GM21737 (cell line): Measurements from ENCODE around the gene NEDD4.
A peak's percentile ranks its signal among the peaks of the same experiment; 100 is the strongest.
"Not testable (repeated sequence)": the region's sequence is repeated elsewhere in the genome, so short reads cannot be mapped to it uniquely, and the experiment has no call there.

Experiments
- ATAC-seq: cut with Tn5 transposase; IDR thresholded peaks from one replicate; pipeline ENCODE4 v1.9.1; 2021; ENCODE audit warnings: mild to moderate bottlenecking, moderate library complexity; ENCODE audit not compliant: unreplicated experiment

Gene NEDD4

DNA sequence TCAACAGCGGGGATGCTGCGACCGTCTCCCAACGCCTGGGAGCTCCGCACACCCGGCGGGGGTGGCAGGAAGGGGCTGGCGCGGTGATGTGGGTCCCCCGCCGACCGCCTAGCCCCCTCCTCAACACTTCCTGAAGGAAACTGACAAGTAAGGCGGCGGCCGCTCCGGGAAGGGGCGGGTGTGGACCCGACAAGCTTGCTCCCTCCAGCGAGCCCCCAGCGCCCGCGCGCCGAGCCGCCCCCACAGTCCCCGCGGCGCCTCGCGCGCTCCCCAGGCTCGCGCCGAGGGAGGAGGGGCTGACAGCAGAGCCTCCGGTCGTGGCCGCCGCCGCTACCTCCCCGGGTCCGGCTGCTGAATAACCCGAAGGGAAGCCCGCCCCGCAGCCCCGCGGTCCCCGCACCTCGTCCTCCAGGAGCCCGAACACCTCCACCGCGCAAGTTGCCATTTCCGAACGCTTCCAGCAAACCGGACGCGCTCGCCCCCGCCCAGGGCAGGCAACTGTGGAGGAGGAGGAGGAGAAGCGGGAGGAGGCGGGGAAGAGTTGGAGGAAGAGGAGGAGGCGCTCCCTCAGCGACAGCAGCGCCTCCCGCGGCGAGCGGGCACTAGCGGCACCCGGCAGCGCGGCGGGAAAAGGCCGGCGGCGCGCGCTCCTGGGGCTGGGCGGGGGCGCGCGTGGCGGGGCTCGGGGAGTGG lies at the start of gene NEDD4:
Gene NEDD4 (minus strand): TSS at position 502 of the 693 bp plus-strand sequence. CDS start 57 bp downstream, at position 445.
- ATAC-seq: peak; percentile 86

DNA sequence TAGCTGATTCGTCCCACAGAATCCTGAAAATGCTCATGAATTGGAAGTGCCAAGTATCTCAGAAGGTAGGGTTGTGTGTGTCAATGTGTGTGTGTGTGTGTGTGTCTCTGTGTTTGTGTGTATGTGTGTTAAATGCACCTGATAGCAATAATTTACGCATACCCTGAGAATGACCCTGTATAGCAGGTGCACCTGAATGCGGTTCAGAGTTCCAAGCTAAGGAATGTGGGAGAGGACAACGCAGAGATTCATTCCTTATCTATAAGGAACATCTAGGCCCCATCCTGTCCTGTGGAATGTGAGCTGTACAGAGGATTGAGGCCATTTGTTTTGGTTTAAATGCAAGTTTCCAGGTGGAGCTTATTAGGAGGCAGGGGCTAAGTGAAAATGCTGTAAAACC lies 49.1 kb upstream of the NEDD4 start:
- no peak for ATAC-seq

DNA sequence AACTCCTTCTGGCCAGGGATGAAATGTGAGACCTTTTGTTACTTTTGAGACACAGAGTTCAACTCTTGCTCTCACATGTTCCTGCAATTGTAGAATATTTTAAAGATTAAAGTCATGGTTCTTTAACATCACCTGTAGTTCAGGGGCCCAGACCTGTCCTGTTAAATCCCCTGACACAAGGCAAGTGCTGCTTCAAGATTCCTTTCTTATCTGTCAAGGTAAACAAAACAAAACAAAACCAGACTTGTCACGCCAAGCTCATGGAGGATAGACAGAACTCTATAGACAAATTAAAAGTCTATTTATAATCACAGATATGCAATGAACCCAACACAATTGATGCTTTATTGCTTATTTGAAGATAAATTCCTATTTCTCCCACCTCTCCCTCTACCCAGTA lies 48.6 kb upstream of the NEDD4 start:
- ATAC-seq: no peak

DNA sequence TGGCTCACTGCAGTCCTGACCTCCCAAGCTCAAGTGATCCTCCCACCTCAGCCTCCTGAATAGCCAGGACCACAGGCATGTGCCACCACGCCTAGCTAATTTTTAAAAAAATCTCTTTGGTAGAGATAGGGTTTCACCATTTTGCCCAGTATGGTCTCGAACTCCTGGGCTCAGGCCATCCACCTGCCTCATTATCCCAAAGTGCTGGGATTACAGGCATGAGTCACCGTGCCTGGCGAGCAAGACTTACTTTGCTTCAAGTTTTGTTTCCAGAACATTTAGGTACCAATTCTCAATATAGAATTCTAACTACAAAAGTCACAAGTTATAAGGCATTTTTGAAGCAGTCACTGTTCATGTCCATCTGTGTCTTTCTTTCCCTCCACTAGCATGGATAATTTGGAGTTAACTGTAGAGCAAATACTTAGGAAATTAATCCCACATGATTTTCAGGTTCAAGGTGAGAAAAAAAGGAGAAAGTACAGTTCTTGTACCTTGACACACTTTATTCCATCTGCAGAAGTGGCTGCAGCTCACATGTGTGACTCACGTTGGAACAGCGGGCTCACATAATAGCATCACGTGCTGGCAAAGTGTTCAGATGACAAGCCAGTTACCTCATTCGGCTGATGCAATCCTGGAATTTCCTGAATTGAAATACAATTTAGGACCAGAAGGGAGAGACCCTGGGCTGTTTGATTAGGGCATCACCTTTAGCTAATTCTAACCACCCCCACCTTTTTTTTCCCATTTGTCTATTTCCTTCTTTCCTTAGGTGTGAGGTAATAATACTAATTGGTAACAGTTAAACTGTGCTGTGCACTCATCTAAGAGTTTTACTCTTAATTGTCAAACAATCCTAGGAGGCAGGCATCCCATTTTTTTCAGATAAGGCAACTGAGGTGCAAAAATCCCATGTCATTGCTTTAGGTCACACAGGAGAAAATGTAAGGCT lies 46.9 kb upstream of the NEDD4 start:
- no peak for ATAC-seq

DNA sequence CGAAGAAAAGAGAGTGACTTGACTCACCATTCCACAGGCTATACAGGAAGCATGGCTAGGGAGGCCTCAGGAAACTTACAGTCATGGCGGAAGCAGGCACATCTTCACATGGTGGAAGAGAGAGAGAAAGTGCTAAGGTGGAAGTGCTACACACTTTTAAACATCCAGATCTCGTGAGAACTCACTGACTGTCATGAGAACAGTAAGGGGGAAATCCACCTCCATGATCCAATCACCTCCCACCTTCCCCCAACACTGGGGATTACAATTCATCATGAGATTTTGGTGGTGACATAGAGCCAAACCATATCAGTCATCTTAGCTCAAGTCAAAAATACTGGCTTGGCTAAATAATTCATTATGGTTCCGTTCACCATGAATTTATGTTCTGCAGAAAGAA lies 45.3 kb upstream of the NEDD4 start:
- ATAC-seq: no peak

DNA sequence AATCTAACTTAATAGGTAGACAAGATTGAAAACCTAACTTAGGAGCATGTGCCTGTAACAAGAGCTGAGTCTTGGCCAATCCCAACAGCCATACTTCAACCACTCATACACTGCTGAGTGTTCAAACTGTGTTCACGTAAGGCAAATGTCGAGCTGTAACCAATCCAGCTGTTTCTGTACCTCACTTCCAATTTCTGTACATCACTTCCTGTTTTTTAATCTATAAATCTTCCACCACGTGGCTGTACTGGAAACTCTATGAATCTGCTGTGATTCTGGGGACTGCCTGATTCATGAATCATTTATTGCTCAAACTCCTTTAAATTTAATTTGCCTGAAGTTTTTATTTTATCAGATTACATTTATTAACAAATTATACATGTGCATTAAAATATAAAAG lies 44.6 kb upstream of the NEDD4 start:
- no peak for ATAC-seq

DNA sequence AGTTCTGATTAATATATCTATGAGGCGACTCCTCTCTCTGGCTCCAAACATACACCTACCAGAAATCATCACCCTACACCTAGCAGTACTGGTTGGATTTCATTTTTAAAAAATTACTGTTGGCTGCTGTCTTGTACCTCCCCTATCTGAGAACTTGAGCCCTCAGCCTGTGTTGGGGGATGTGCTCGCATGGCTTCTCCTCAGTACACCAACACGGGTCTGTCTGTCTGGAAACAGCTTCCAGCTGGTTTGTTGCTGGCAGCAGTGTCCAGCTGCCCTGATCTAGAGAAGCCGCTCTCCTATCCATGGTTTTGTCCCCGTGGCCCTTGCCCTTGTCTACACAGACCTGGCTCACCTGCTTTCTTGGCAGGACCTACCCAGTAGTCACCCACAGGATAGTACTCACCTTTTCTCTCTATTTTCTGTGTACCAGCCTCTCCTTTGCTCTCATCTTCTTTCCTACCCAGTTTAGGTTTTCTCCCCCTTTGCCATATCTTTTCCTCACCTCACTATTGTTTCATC lies 43.2 kb upstream of the NEDD4 start:
- no peak for ATAC-seq

DNA sequence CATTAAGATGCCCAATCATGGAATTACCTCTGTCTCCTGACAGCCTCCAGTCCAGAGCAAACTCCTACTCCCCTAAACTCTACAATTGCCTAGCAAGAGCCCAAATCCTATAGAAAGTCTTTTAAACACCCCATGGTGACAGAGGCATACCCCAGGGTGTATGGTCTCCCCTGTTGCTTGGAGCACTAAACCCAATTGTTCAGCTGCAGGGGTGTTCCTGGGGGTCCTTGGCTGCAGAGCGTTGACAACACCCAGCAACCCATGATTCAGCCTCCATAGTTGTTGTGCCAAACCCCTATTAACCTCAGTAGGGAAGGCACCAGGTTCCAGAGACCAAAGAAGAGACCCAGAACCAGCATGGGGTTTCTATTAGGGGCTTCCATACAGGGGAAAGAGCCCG lies 41.8 kb upstream of the NEDD4 start:
- ATAC-seq: no peak

DNA sequence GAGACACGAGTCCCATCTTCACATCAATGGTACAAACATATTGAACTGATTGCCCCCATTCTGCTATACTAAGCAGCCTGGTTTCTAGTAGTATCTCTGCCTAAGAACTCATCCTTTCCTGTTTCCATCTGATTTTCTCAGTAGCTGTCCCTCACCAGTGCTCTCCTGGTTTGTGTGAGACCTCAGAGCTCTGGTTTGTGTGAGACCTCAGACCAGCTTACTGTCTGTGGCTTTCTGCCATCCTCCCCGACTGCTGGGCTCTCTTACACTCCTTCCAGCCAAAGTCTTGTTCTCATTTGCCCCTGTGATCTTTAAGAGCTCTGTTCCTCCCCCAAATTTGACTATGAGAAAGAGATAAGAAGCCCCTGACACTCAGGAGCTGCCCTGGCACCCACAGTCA lies 41.1 kb upstream of the NEDD4 start:
- no peak for ATAC-seq

DNA sequence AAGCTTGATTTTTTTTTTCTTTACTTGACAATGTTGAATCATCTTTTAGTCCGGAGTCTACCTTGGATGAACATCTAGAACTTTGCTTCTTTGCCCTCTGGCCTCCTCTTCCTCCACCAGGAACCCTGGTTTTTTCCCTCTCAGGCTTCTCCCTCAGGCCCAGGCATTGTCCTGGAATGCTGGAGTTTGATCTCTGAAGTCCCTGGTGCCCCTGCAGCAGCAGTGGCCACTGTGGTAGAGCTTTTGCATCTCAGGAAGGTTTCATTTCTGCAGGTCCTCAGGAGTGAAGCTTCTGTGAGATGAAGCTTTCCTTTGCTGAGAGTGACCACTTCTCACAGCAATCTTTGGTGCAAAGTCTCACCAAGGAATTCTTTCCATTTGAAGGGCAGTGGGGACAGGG lies 39.0 kb upstream of the NEDD4 start:
- ATAC-seq: no peak

DNA sequence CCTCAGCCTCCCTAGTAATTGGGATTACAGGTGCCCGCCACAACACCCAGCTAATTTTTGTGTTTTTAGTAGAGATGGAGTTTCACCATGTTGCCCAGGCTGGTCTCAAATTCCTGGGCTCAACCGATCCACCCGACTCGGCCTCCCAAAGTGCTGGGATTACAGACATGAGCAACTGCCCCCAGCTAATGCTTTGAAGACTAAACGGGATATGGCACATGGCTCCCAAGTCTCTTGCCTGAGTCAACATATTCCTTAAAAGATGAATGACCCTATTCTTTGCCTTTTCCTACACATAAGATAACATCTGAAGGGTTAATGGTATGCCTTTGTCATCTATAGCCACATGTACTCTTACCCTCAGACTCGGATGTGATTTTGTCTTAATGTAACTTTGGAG lies 38.4 kb upstream of the NEDD4 start:
- no peak for ATAC-seq

DNA sequence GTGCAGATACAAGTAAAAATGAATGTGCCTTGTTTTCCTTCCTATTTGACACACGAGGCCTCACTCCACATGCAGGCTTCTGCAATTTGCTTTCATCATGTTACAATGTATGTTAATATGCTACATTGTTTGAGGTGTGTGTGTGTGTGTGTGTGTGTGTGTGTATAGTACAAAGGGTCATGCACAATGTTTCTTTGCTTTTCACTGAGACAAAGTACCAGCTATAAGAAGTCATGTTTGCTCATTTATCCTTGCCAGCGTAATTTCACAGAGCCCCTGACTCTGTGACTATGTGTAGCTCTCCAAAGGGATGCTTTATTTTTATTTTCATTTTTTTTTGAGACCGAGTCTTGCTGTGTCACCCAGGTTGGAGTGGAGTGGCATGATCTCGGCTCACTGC lies 38.0 kb upstream of the NEDD4 start:
- no peak for ATAC-seq

DNA sequence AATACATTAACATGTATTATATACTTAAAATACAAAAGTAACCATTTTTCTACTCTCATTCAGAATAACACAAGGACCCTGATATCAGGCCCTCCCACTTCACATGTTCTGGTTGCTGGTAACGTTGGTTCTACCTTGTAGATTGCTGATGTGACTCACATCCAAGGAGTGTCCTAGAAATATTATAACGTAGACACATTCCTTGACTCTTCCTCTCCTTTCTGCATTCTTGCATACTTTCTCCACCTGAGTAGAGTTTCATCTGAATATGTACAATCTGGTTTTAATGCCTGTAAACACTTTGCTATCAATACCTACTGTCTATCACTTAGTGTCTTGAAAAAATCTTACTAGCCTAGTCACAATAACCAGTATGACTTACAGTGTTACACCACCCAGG lies 35.0 kb upstream of the NEDD4 start:
- ATAC-seq: no peak

DNA sequence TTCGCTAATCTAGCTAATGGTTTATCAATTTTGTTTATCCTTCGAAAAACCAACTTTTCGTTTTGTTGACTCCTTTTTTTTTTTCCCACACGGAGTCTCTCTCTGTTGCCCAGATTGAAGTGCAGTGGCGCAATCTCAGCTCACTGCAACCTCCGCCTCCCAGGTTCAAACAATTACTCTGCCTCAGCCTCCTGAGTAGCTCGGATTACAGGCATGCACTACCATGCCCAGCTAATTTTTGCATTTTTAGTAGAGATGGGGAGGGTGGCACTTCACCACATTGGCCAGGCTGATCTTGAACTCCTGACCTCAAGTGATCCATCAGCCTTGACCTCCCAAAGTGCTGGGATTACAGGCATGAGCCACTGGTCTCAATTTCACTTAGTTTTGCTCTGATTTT lies 29.7 kb upstream of the NEDD4 start:
- ATAC-seq: not testable (repeated sequence)

DNA sequence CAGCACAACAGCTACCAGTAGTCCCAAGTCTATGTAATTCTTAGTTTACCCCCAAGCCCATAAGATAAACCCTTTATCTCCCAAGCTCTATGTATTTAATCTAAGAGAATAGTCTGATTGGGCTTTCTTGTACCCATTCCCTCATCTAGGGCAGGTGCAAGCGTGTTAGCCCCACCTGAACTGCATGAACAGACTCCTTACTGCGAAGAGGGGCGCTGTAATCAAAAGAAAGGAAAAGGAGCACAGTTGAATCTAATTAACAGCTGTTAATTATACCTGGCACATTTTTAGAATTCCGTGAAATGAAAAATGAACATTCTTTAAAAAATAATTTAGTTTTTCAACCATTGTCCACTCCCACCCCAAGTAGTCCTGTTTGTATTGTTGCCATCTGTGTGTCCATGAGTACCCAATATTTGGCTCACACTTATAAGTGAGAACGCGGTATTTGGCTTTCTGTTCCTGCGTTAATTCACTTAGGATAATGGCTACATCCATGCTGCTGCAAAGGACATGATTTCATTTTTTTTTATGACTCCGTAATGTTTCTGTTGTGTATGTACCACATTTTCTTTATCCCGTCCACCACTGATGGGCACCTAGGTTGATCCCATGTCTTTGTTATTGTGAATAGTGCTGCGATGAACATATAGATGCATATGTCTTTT lies 26.5 kb upstream of the NEDD4 start:
- no peak for ATAC-seq

DNA sequence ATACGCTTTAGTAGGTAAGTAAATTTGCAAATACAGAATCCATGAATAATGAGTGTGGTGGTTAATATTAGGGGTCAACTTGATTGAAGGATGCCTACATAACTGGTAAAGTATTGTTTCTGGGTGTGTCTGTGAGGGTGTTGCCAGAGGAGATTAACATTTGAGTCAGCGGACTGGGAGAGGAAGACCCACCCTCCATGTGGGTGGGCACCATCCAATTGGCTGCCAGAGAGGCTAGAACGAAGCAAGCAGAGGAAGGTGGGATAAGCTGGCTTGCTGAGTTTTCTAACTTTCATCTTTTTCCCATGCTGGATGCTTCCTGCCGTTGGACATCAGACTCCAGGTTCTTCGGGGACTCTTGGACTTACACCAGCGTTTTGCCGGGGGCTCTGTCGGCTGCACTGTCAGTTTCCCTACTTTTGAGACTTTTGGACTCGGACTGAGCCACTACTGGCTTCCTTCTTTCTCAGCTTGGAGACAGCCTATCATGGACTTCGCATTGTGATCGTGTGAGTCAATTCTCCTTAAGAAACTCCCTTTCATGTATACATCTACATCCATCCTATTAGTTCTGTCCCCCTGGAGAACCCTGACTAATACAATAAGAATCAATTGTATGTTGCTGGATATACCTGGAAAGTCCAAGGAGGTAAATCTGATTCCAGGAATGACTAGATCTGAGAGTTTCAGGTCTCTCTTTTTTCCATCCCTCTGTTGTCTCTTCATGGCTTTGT lies 25.8 kb upstream of the NEDD4 start:
- no peak for ATAC-seq

DNA sequence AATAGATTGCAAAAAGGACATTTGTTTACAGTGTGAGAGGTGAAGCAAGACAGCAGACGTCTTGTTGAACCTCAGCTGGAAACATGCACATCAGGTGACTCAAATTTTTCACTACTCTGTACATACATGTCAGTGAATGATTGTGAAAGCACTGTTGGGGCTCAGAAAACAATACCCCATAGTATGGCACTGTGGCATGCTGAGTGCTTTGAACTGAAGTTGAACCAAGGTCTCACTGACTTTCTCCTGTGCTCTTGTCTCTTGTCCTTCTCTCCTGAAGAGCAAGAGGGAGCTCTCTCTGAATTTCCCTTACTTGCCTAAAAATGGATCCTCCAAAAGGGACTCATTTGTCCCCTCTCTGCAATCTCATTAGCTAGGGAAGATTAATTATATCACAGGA lies 24.5 kb upstream of the NEDD4 start:
- ATAC-seq: no peak

DNA sequence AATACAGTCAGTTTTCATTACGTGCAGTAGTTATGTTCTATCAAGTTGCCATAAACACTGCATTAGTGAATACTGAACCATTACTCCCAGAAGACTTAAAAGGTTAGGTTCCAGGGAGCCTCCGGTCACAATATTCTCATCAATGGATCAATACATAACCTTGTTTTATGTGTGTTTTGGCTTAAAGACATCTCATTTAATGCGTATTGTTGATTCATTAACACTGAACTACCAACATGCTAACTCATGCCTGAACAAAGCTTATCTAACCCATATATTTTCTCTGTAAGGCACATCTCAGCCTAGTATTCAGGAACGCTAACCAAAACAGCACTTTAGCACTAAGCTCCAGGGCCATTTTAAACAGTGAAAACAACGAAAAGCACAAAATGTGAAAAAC lies 24.1 kb upstream of the NEDD4 start:
- no peak for ATAC-seq

DNA sequence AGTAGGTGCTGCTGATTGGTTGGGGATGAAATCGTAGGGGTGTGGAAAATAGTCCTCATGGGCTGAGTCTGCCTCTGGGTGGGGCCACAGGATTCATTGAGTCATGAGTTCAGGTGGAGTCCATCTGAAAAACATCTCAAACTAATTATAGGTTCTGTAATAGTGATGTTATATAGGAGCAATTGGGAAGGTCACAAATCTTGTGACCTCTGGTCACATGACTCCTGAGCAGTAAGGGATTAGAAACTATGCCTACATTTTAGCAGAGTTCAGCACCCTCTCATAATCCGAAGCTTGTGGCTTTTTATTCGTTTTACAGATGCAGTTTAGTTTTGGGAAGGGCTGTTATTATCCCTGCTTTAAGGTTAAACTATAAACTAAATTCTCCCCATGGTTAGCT lies 22.9 kb upstream of the NEDD4 start:
- ATAC-seq: no peak

DNA sequence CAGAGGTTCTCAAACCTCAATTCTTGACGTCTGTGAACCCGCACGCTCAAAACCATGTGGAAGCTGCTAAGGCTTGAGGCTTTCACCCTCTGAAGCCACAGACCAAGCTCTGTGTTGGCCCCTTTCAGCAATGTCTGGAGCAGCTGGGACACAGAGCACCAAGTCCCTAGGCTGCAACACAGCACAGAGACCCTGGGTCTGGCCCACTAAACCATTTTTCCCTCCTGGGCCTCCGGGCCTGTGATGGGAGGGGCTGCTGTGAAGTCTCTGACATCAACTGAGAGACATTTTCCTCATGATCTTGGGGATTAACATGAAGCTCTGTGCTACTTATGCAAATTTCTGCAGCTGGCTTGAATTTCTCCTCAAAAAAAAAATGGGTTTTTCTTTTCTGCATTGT lies 21.3 kb upstream of the NEDD4 start:
- no peak for ATAC-seq

DNA sequence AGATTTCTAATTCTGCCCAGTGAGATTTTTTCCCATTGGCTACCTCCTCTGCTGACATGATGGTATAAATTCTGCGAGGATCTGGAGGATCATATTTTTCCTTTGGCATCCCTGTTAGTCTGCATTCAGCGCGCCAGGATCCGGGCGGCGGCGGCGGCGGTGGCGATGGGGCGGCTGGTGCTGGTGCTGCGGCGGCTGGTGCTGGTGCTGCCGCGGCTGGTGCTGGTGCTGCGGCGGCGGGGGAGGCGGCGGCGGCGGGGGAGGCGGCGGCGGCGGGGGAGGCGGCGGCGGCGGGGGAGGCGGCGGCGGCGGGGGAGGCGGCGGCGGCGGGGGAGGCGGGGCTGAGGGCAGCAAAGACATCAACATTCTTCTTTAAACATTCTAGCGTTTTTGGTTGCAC lies 13.6 kb upstream of the NEDD4 start:
- not testable (repeated sequence) for ATAC-seq
